LNCAP (cell line): ENCODE data around the gene SLC9A3.

Source experiments
- TF ChIP-seq, protein P1 (sequence below): fragments of 450-650 bp; IDR thresholded peaks from 2 replicates; pipeline ENCODE4 v1.5.1; 2017; ENCODE audit warnings: mild to moderate bottlenecking

SLC9A3 gene

GRCh38 chr5:569868-570361 lies 45.7 kb upstream of the SLC9A3 start:
- TF ChIP-seq, protein P1, sequence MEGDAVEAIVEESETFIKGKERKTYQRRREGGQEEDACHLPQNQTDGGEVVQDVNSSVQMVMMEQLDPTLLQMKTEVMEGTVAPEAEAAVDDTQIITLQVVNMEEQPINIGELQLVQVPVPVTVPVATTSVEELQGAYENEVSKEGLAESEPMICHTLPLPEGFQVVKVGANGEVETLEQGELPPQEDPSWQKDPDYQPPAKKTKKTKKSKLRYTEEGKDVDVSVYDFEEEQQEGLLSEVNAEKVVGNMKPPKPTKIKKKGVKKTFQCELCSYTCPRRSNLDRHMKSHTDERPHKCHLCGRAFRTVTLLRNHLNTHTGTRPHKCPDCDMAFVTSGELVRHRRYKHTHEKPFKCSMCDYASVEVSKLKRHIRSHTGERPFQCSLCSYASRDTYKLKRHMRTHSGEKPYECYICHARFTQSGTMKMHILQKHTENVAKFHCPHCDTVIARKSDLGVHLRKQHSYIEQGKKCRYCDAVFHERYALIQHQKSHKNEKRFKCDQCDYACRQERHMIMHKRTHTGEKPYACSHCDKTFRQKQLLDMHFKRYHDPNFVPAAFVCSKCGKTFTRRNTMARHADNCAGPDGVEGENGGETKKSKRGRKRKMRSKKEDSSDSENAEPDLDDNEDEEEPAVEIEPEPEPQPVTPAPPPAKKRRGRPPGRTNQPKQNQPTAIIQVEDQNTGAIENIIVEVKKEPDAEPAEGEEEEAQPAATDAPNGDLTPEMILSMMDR: no peak

DNA sequence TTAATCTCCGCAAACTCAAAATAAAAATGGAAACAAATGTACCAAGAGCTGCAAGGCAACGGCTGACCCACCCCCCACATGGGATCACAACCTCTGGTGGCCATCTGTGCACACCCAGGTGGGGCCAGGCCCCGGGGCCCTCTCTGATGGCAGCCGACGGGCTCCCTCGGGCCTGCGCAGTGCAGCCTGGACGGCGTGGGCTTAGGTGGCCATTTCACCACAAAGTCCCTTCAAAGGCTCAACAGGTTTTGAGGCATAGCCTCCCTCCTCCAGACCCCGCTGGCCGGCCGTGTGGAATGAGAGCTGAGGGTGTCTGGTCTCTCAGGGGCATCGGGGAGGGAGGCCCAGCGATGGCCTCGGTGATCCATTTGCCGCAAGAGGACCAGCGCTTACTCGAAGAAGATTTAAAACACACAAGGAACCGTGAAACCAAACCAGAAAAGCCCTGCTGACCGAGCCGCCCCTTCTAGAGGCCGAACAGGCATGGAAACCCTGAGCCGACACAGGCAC lies 45.2 kb upstream of the SLC9A3 start:
- TF ChIP-seq, protein P1: no peak

DNA sequence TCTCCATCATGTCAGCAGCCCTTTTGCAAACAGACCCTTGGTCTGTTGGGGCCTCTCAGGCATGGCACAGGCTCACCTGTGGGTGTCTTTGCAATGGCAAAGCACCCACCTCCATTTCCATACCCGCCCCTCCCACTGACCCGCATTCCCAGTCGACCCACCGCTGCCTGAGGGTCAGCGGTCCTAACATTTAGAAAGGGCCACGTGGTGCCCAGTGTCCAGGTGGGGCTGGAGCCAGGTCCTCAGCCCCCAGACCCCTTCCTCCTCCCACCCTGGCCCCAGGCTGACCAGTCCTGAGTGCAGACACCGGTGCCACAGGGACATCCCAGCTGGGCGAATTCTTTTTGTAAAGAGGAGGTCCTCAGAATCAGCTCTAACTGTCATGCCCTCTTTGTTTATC lies 44.6 kb upstream of the SLC9A3 start:
- TF ChIP-seq, protein P1: no peak

DNA sequence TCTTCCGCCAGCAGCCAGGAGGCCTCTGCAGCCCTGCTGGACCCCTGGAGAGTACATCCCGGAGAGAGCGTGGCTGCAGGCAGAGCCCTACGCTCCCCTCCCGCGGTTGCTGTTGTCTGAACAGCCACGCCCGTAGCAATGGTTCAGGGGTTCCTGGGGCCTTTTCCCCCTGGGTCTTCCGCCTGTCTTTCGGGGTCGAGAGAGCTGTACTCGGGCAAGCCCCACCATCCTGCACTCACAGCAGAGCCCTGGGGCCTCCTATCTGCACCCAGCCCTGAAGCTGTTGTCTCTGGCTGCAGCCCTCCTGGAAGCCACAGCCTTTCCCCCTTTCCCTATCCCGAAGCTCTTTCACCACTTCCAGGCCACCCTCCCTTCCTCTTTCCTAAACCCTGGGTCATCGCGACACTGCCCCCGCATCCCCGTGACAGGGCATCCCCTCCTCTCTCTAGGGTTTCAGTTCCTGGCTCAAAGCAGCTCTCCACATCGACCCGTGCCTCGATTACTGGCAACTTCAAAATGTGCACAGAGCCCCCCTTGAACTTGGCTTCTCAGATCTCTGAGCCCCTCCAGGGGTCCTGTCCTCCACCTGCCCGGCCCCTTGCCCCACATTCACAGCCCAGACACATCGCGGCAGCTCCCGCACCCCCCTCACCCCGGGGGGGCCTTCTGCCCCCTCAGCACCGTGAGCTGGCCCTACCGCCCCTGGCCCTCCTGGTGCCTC lies 44.0 kb upstream of the SLC9A3 start:
- TF ChIP-seq, protein P1: no peak

- TF ChIP-seq, protein P1: no peak
Measured at GRCh38 chr5:567664-568060, 43.4 kb upstream of the SLC9A3 start.

DNA sequence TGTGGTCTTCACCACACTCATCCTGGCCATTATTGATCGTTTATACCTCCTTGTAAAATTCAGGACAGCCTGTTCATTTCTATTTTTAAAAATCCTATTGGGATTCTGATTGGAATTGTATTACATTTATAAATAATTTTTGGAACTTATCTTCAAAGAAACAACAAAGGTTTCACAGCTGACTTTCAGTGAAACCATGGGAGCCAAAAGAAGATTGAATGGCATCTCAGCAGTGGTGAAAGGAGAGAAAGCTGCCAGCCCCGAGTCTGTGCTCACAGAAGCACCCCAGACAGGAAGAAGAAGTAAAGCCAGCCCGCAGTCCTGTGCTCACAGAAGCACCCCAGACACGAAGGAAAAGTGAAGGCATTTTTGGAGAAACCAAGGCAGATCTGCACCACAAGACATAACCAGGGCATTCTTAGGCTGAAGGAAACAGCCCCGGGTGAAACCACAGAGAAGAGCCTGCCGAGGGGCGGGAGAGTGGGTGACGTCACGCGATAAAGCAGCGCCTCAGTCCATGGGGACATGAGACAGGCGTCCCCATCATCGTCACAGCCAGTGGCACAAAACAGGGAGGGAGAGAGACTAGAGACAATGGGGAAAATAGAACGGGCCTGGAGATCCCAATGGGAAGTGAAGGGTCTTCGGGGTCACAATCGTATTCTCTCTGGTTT lies 42.5 kb upstream of the SLC9A3 start:
- TF ChIP-seq, protein P1: no peak

DNA sequence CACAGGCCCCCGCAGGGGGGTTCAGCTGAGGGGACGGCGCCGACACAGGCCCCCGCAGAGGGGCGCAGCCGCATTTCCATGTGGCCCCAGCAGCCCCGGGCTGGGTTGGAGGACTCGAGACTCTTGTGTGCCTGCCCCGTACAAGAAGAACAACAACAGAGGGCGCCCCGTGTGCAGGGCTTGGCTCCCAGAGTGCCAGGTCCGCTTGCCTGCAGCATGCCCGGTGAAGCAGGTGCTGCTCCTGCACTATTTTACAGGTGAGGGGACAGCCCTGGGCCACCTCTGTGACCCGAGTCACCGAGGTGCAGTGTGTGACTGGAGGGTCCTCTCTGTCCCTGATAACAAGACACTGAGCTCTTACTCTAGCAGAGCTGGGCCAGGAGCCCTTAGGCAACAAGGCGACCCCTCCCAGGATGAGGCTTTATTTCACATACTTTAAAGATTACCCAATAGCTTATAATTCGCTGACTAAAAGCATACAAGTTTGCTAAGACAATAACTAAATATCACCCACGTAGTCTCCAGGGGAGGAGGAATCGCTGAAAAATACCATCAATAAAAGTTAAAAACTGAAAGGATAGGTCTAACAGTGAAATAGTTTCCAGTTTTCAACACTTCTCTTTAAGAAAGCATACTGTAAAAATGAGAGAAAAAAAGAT lies 41.7 kb upstream of the SLC9A3 start:
- TF ChIP-seq, protein P1: no peak
